Measurements from ENCODE around the gene SMAD6.

GRCh38 chr15:66772604-66773128 lies 70.6 kb downstream of the SMAD6 start:
- TF ChIP-seq CTCF (conservative IDR thresholded peaks at IDR 0.05; ENCODE audit: low read depth, low read length) (no peak), EZH2 (IDR thresholded peaks at IDR 0.05; ENCODE audit: low read length, unreplicated experiment) (no peak), EZH2phosphoT487 (IDR thresholded peaks at IDR 0.05; ENCODE audit: borderline replicate concordance, low read length) (no peak)
